ENCODE measurements around the gene ASPDH.

The ASPDH gene

DNA sequence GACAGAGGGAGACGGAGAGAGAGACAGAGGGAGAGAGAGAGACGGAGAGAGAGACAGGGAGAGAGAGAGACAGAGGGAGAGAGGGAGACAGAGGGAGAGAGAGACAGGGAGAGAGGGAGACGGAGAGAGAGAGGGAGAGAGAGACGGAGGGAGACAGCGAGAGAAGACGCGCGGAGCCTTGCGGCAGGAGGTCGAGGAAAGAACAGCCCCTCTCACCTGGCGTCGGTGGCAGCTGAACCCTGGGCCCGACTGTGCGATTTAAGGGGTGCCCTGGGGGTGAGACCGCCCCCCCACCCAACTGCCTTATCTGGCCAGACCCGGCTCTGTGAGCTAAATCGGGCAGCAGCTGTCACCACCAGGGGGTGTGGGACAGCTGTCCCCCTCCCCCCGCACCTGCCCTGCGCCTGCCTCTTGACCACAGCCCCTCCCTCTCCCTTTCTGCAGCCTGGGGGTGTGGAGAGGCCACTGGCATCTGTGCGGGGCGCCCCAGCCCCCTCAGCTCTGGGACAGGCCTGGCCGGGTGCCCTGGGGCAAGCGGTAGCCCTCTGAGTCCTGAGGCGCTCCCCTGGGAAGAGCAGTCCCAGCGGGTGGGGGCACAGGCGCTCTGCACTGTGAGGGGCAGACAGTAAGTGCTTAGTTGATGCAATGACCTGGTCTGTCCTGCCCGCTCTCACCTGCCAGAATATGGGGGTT lies 13.5 kb downstream of the ASPDH start:
- no peaks in the 10 kb centered on the region for H3K4me1 Mint-ChIP-seq (ENCODE audit: low read depth)
- no peak overlapping the region for H3K4me3 Mint-ChIP-seq
- no peaks in the 10 kb centered on the region for H3K36me3 Mint-ChIP-seq (ENCODE audit: low read depth)
- no peak overlapping the region for H3K27ac Mint-ChIP-seq
- H3K27me3 Mint-ChIP-seq (ENCODE audit: low read depth) = no peaks in the 10 kb centered on the region
- H3K9me3 Mint-ChIP-seq = no peaks in the 10 kb centered on the region

DNA sequence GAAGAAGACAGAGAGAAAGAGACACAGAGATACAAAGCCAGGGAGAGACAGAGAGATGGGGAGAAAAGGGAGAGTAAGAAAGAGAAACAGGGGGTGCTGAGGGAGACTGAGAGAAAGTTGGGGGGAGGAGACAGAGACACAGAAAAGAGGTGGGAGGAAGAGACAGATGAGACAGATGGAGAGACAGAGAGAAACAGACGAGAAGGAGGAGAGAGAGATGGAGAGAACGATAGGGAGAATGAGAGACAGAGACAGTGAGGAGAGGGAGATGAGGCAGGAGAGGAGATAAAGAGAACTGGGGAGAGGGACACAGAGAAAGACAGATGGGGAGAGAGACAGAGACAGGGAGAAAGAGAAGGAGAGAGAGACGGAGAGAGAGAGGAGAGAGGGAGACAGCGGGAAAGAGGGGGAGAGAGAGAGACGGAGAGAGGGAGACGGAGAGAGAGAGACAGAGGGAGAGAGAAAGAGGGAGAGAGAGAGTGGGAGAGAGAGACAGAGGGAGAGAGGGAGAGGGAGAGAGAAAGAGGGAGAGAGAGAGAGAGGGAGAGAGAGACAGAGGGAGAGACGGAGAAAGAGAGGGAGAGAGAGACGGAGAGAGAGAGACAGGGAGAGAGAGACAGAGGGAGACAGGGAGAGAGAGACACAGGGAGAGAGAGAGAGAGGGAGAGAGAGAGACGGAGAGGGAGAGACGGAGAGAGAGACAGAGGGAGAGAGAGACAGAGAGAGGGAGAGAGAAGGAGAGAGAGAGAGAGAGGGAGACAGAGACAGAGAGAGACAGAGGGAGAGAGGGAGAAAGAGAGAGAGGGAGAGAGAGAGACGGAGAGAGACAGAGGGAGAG lies 15.3 kb downstream of the ASPDH start:
- no peaks in the 10 kb centered on the region for H3K27me3 Mint-ChIP-seq (ENCODE audit: low read depth)
- H3K9me3 Mint-ChIP-seq = no peaks in the 10 kb centered on the region
- no peak overlapping the region for H3K4me3 Mint-ChIP-seq
- no peaks in the 10 kb centered on the region for H3K4me1 Mint-ChIP-seq (ENCODE audit: low read depth)
- H3K36me3 Mint-ChIP-seq (ENCODE audit: low read depth) = no peaks in the 10 kb centered on the region
- H3K27ac Mint-ChIP-seq = no peak overlapping the region

DNA sequence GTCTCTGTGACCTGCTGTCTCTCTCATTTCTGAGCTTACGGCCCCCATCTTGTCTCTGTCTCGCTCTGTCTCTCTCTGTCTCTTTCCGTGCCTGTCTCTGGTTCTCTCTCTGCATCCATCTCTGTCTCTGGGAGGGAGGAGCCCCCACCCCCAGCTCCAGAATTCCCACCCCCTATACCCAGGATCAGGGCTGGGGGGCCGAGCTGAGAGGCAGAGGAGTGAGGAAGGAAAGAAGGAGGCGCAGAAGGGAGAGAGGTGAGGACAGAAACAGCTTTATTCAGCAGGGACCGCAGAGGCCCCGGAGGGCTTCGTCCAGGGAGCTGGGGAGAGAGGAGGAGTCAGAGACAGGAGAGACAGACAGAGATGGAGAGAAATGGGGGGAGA lies 16.7 kb downstream of the ASPDH start:
- Mint-ChIP-seq H3K9me3 (no peaks in the 10 kb centered on the region), H3K27me3 (ENCODE audit: low read depth) (no peaks in the 10 kb centered on the region), H3K36me3 (ENCODE audit: low read depth) (no peaks in the 10 kb centered on the region), H3K4me3 (no peak overlapping the region), H3K4me1 (ENCODE audit: low read depth) (peaks cover 4% of the 10 kb centered on the region), H3K27ac (no peak overlapping the region)

DNA sequence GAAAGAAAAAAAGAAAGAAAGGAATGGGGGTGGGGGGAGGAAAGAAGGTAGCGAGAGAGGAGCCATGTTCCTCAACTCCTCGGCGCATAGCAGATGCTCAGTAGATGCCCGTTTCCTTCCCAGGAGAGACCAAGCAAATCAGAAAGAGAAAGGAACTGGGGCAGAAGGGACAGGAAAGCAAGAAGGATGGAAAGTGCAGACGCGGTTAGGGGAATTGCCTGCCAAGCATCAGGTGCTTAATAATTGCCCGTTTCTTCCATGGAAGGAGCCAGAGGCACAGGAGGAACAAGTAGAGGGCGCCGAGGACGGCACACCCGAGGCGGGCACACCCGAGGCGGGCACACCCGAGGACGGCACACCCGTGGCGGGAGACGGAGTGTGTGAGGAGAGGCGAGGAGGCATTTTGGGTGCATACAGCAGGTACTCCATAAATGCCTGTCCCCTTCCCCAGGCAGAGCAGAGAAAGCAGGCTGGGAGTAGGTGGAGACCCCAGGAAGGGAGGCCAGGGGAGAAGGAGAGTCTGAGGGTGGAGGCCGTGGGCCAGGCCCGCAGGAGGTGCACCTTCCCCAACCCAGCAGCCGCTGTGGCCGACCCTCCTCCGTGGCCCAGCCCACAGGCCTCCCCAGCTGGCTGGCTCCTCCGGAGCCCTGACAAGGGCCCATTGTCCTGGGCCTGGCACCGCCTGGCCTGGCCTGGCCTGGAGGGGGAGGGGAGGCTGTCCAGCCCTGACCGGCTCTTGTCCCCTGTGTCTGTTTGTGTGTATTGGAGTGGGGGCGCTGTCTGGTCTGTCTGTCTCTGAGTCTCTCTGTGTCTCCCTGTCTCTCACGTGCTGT lies 17.3 kb downstream of the ASPDH start:
- no peak overlapping the region for H3K4me3 Mint-ChIP-seq
- H3K27ac Mint-ChIP-seq = no peak overlapping the region
- no peaks in the 10 kb centered on the region for H3K9me3 Mint-ChIP-seq
- peaks cover 6% of the 10 kb centered on the region for H3K27me3 Mint-ChIP-seq (ENCODE audit: low read depth)
- H3K4me1 Mint-ChIP-seq (ENCODE audit: low read depth) = peaks cover 9% of the 10 kb centered on the region
- H3K36me3 Mint-ChIP-seq (ENCODE audit: low read depth) = no peaks in the 10 kb centered on the region

DNA sequence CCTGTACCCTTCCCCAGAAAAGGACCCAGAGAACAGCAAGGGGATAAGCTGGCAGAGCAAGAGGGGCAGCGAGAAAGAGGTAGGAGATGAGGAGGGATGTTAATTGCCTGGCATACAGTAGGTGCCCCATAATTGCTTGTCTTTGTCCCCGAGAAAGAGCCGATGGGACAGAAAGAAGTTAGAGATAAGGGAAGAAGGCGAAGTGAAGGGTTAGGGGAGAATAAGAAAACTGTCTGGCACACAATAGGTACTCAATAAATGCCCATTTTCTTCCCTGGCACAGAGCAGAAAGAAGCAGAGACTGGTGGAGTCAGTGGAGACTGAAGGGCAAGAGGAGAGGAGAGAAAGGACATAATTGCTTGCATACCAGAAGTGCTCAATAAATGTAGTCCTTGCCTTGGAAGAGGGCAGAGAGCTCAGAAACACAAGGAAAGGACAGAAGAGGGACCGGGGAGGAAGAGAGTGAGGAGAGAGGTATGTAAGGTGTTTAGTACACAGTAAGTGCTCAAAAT lies 18.6 kb downstream of the ASPDH start:
- Mint-ChIP-seq H3K9me3 (no peaks in the 10 kb centered on the region), H3K36me3 (ENCODE audit: low read depth) (no peaks in the 10 kb centered on the region), H3K4me1 (ENCODE audit: low read depth) (peaks cover 9% of the 10 kb centered on the region), H3K27ac (peak overlapping the region; percentile 2), H3K4me3 (no peak overlapping the region), H3K27me3 (ENCODE audit: low read depth) (peaks cover 7% of the 10 kb centered on the region)

DNA sequence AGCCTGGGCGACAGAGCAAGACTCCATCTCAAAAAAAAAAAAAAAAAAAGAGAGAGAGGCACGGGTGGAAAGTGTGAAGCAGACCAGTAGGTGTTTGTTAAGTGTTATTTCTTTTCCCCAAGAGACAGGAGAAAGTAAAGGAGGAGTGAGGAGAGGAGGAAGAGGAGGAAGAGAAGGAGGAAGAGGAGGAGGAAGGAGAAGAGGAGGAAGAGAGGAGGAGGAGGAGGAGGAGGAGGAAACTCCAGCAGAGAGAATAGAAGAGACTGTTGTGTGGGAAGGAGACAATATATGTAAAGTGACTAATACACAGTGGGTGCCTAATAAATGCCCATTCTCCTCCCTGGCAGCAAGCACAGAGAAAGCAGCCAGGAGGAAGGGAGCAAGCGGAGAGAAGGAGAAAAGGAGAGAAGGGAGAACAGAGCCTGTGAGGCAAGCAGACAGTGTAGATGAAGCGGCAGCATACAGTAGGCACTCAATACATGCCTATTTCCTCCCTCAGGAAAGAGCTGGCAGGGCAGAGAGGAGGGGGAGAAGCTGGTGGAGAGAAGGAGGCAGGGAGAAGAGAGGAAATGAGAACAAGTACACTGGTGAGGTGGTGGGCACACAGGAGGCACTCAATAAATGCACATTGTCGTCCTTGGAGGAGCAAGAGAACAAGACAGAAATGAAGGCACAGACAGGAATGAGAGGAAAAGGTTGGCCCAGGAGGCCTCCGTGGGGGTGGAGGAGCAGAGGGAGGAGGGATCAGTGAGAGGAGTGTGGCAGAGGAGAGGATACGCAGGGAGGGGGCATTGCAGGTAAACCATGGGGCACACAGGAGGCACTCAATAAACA lies 19.3 kb downstream of the ASPDH start:
- no peaks in the 10 kb centered on the region for H3K36me3 Mint-ChIP-seq (ENCODE audit: low read depth)
- peaks cover 7% of the 10 kb centered on the region for H3K27me3 Mint-ChIP-seq (ENCODE audit: low read depth)
- H3K27ac Mint-ChIP-seq = no peak overlapping the region
- H3K9me3 Mint-ChIP-seq = no peaks in the 10 kb centered on the region
- H3K4me3 Mint-ChIP-seq = no peak overlapping the region
- H3K4me1 Mint-ChIP-seq (ENCODE audit: low read depth) = peaks cover 9% of the 10 kb centered on the region

DNA sequence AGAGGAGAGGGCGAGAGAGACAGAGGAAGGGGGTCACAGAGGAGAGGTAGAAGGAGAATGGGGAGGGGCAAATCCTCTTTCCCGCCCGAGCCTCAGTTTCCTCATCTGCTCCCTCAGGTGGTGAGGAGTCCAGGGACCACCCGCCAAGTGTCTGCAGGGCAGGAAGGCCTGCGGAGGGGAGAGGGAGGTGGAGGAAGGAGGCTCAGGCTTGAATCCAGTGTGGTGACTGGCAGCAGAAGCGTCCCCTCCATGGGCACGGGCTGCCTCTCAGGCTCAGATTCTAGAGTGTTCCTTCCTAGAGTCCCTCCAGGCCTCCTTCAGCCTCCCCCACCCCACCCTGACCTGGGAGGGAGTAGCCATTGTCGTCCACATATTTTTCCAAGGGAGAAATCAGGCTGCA lies 20.5 kb downstream of the ASPDH start:
- Mint-ChIP-seq H3K4me1 (ENCODE audit: low read depth) (peaks cover 12% of the 10 kb centered on the region), H3K36me3 (ENCODE audit: low read depth) (peaks cover 4% of the 10 kb centered on the region), H3K27me3 (ENCODE audit: low read depth) (peaks cover 7% of the 10 kb centered on the region), H3K9me3 (no peaks in the 10 kb centered on the region), H3K4me3 (no peak overlapping the region), H3K27ac (no peak overlapping the region)

DNA sequence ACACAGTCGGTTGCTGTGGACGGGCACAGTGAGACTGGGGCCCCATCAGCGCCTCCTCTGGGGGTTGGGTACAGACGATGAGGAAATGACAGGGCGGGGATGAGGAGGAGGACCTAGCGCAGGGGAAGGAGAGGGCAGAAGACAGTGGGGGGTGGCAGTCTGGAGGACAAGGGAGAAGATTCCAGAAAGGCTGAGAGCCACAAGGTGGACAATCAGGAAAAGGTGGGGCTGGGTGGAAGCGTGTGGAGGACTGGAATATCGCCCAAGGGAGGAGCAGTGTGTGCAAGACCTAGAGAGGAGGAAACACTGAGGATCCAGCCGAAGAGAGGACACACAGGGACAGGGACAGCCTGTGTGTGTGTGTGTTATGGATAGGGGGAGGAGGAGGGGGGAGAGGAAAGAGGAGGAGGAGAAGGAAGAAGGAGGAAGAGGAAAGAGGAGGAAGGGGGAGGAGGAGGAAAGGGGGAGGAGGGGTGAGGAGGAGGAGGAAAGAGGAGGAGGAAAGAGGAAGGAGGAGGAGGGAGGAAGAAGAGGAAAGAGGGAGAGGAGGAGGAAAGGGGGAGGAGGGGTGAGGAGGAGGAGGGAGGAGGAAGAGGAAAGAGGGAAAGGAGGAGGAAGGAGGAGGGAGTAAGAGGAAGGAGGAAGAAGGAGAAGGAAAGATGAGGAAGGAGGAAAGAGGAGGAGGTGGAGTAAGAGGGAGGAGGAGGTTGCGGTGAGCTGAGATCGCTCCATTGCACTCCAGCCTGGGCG lies 21.2 kb downstream of the ASPDH start:
- Mint-ChIP-seq H3K27me3 (ENCODE audit: low read depth) (peaks cover 7% of the 10 kb centered on the region), H3K4me1 (ENCODE audit: low read depth) (peaks cover 12% of the 10 kb centered on the region), H3K27ac (peak overlapping the region; percentile 58), H3K36me3 (ENCODE audit: low read depth) (peaks cover 4% of the 10 kb centered on the region), H3K9me3 (no peaks in the 10 kb centered on the region), H3K4me3 (peak overlapping the region; percentile 39)

DNA sequence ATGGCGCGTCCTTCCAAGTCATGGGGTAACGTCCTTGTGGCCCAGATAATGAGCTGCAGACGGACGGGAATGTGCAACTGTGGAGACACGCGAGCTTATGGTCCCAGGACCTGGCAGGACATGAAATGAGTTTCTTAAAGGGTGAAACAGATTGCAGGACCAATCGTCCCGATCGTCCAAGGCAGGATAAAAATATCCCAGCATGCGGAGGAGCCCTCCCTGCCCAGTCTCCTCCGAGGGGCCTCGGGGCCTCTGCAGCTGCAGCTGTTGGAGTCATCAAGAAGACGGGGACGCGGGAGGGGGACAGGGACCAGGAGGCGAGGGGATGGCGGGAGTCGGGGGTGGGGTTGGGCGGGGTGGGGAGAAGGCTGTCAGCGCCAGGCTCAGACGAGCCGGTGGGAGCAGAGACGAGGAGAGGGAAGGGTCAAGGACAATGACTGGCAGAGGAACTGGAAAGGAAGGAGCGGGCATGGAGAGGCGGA lies 22.7 kb downstream of the ASPDH start:
- Mint-ChIP-seq H3K4me3 (no peak overlapping the region), H3K27me3 (ENCODE audit: low read depth) (peaks cover 7% of the 10 kb centered on the region), H3K27ac (no peak overlapping the region), H3K4me1 (ENCODE audit: low read depth) (peaks cover 12% of the 10 kb centered on the region), H3K9me3 (no peaks in the 10 kb centered on the region), H3K36me3 (ENCODE audit: low read depth) (peaks cover 8% of the 10 kb centered on the region)

DNA sequence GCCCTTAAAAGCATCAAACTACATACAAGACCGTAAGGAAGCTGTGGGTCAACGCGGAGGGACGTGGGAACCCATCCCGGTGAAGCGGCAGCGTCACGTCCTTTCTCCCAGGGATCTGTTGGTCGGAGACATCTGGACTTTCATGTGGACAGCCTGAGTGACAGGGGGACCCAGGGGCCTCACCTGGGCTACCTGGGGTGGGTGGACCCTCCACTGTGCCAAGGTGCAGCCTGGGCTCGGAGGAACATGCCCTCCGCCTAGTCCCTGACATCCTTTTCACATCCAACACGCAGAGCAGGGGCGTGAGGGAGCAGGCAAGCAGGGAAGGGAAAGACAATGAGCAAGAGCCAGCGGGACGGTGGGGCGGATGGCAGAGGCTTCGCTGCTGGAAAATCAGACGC lies 23.3 kb downstream of the ASPDH start:
- Mint-ChIP-seq H3K27me3 (ENCODE audit: low read depth) (peaks cover 7% of the 10 kb centered on the region), H3K9me3 (no peaks in the 10 kb centered on the region), H3K4me3 (no peak overlapping the region), H3K27ac (no peak overlapping the region), H3K36me3 (ENCODE audit: low read depth) (peaks cover 13% of the 10 kb centered on the region), H3K4me1 (ENCODE audit: low read depth) (peaks cover 12% of the 10 kb centered on the region)

DNA sequence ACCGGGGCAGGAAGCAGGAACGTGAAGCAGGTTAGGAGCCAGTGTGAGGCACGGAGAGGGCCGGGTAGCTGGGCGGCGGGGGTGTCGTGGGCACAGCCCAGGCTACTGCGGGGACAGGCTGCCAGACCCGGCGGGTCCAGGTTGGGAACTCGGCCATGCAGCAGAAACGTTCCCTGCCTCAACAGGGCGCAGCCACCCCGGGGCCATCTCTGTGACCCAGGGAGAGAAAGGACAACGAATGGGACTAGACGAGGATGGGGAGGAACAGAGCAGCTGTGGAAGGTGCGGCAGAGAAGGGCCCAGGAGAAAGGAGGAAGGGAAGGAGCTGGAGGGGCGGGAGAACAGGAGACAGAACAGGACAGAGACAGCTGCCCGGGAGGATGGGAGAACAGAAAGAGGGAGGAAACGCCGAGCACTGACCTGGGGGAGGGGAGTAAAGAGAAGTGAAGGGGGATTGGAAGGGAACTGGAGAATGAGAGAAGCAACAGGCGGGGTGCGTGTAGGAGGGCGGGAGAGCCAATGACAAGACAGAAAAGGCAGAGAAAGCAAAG lies 24.2 kb downstream of the ASPDH start:
- Mint-ChIP-seq H3K4me3 (no peak overlapping the region), H3K4me1 (ENCODE audit: low read depth) (peaks cover 12% of the 10 kb centered on the region), H3K27me3 (ENCODE audit: low read depth) (peaks cover 7% of the 10 kb centered on the region), H3K27ac (no peak overlapping the region), H3K36me3 (ENCODE audit: low read depth) (peaks cover 20% of the 10 kb centered on the region), H3K9me3 (no peaks in the 10 kb centered on the region)

DNA sequence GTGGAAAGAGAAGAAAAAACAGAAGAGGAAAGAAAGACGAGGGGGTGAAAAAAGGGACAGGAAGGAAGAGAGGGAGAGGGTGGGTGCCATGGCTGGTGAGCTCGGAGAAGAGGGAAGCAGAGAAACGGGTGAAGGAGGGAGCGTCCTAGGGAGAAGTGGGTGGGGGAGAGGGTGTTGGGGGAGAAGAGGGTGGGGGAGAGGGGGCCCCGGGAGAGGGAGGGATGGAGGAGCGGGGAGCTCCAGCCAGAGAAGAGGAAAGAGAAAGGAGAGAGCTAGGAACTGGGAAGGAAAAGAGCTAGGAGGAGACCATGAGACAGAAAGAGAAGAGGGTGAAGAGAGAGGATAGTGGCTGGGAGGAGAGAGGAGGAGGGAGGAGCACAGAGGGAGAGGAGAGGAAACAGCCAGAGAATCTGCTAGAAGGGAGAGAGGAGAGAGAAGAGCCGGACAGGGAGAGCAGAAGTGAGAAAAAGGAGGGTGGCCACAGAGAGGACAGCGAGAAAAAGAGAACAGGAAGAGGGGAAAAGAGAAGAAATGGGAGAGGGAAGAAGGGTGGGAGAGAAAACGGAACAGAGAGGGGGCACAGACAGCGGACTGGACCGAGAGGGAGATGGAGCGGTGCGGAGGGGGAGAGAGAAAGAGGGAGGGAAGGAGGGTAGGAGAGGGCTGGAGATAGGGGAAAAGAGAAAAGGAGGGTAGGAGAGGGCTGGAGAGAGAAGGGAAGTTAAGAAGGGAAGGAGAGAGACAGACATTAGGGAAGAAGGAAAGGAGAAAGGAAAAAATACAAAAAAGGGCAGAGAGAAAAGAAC lies 25.1 kb downstream of the ASPDH start:
- no peaks in the 10 kb centered on the region for H3K9me3 Mint-ChIP-seq
- no peak overlapping the region for H3K4me3 Mint-ChIP-seq
- H3K27ac Mint-ChIP-seq = no peak overlapping the region
- H3K27me3 Mint-ChIP-seq (ENCODE audit: low read depth) = peaks cover 7% of the 10 kb centered on the region
- H3K36me3 Mint-ChIP-seq (ENCODE audit: low read depth) = peaks cover 20% of the 10 kb centered on the region
- H3K4me1 Mint-ChIP-seq (ENCODE audit: low read depth) = peaks cover 12% of the 10 kb centered on the region
